ENCODE measurements around the gene IFNL4. TPM values are rescaled to one million over a fixed set of nuclear protein-coding genes. Genes with fewer than 3 reads are reported as not detected.
"Not testable (repeated sequence)": the region's sequence is repeated elsewhere in the genome, so short reads cannot be mapped to it uniquely, and the experiment has no call there.

The IFNL4 gene
- total and polyA plus RNA-seq, 10 of the 15 experiments (the other 5 are each of a cell fraction or from before 2014, with no cell fraction given) = not detected

DNA sequence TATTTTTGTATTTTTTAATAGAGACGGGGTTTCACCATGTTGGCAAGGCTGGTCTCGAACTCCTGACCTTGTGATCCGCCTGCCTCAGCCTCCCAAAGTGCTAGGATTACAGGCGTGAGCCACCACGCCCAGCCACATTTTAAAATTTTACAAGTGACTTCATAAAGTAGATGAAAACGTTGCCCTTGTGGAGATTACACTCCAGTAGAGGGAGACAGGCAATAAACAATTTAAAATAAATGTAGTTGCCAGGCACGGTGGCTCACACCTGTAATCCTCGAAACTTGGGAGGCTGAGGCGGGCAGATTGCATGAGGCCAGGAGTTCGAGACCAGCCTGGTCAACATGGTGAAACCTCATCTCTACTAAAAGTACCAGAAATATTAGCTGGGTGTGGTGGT lies 29.5 kb downstream of the IFNL4 start:
- H3K9me3 ChIP-seq (replicated peaks; ENCODE audit: control insufficient read depth, insufficient read depth, low read length); FAIRE-seq; H3K36me3 ChIP-seq (ENCODE audit: control insufficient read depth in 2 of 2, insufficient read depth in 2 of 2, low read length in 1 of 2); H3K9ac ChIP-seq (ENCODE audit: control insufficient read depth, insufficient read depth, low read length); POLR2A ChIA-PET; DNase-seq (ENCODE audit: low read depth, low spot score); RAD21 ChIA-PET (ENCODE audit: unreplicated experiment); BruUV-seq (replicated peaks); intact Hi-C loops (cut with micrococcal nuclease; ENCODE audit: unreplicated experiment); H3K79me2 ChIP-seq (ENCODE audit: control insufficient read depth, insufficient read depth, low read length); H3K4me3 ChIP-seq; H3K4me1 ChIP-seq (ENCODE audit: control insufficient read depth, insufficient read depth, low read length); in situ Hi-C loops (cut with MboI); H3K4me2 ChIP-seq (ENCODE audit: control insufficient read depth, insufficient read depth); H2AFZ ChIP-seq (ENCODE audit: control insufficient read depth, low read depth, low read length); ATAC-seq; H3K27ac ChIP-seq (ENCODE audit: control insufficient read depth, insufficient read depth); H3K27me3 ChIP-seq (replicated peaks in 1 of 2; ENCODE audit: control insufficient read depth in 2 of 2, insufficient read depth in 2 of 2, low read length in 1 of 2); H4K20me1 ChIP-seq (ENCODE audit: control insufficient read depth, insufficient read depth): not testable (repeated sequence)
- ChIA-PET SMC1A (ENCODE audit: uncharacterized antibody, unreplicated experiment) (interaction anchor here (1.3 kb wide), 1 partner anchor 117 kb away, joined by 3 read pairs; the partner anchor contains the start of gene GMFG), CTCF (interaction anchor here (2.0 kb wide), 1 partner anchor 109 kb away, joined by 5 read pairs; no protein-coding TSS in a partner anchor)
- WGBS (ENCODE audit: insufficient coverage, insufficient replicate concordance, low lambda C conversion rate, missing lambda C conversion rate) = 25% methylated on average over 10 of the region's 10 CpGs

DNA sequence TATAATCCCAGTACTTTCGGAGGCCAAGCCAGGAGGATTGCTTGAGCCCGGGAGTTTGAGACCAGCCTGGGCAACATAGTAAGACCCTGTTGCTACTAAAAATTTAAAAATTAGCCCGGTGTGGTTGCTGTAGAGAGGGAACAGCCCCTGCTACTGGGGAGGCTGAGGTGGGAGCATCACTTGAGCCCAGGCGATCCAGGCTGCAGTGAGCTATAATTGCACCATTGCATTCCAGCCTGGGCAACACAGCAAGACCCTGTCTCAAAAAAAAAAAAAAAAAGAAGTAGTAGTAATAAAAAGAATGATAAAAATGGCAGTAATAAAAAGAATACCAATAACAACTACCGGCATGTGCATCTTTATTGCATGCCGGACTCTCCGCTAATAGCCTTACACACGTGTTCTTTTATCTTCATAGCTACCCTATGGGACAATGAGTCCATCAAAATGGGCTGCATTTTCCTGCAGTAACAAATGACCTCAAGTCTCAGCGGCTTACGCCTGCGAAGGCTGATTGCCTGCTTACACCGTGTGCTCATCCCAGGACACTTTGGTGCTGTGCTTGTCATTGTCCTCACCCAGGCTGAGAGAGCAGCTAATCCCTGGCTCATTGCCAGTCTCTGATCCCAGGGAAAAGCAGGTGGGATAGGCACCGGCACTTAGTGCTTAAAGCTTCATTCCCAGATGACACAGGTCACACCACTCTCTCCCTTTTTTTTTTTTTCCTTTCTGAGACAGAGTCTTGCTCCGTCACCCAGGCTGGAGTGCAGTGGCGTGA lies 30.2 kb downstream of the IFNL4 start:
- no peak for TF ChIP-seq SRF (IDR thresholded peaks at IDR 0.05; ENCODE audit: low read depth in 2 of 2, low read length in 2 of 2)
- TF ChIP-seq ZNF622 (IDR thresholded peaks at IDR 0.05) = no peak
- WGBS (ENCODE audit: insufficient coverage, insufficient replicate concordance, low lambda C conversion rate, missing lambda C conversion rate) = 66% methylated on average over 14 of the region's 15 CpGs
- H3K79me2 ChIP-seq (ENCODE audit: control insufficient read depth, insufficient read depth, low read length) = no peaks in the 10 kb centered on the region
- no peak overlapping the region for H3K4me3 ChIP-seq
- H4K20me1 ChIP-seq (ENCODE audit: control insufficient read depth, insufficient read depth) = no peaks in the 10 kb centered on the region
- BruUV-seq (replicated peaks) = no TSS peak
- CTCF ChIA-PET = interaction anchor here (0.6 to 2.0 kb wide), 2 partner anchors 110 to 1371 kb away, joined by 3 to 5 read pairs; no protein-coding TSS in a partner anchor
- intact Hi-C loops (cut with micrococcal nuclease; ENCODE audit: unreplicated experiment) (no loop called here), in situ Hi-C loops (cut with MboI) (no loop called here)
- H3K27me3 ChIP-seq (replicated peaks in 1 of 2; ENCODE audit: control insufficient read depth in 2 of 2, insufficient read depth in 2 of 2, low read length in 1 of 2) = peaks cover 0 to 3% of the 10 kb centered on the region in 2 experiments; a peak in 2 of 4 replicates
- ATAC-seq = no peak
- H3K9ac ChIP-seq (ENCODE audit: control insufficient read depth, insufficient read depth, low read length) = no peak overlapping the region
- RAD21 ChIA-PET (ENCODE audit: unreplicated experiment) = no interaction called here
- no peak for FAIRE-seq
- no peaks in the 10 kb centered on the region for H3K4me1 ChIP-seq (ENCODE audit: control insufficient read depth, insufficient read depth, low read length)
- H3K27ac ChIP-seq (ENCODE audit: control insufficient read depth, insufficient read depth) = no peak overlapping the region
- SMC1A ChIA-PET (ENCODE audit: uncharacterized antibody, unreplicated experiment) = interaction anchor here (0.6 to 1.3 kb wide), 3 partner anchors 72 to 1600 kb away, joined by 3 read pairs; partner anchors contain the start of gene GMFG
- H3K36me3 ChIP-seq (ENCODE audit: control insufficient read depth in 2 of 2, insufficient read depth in 2 of 2, low read length in 1 of 2) = no peaks in the 10 kb centered on the region
- no peak overlapping the region for H2AFZ ChIP-seq (ENCODE audit: control insufficient read depth, low read depth, low read length)
- DNase-seq (ENCODE audit: low read depth, low spot score) = no peak
- H3K9me3 ChIP-seq (replicated peaks; ENCODE audit: control insufficient read depth, insufficient read depth, low read length) = no peaks in the 10 kb centered on the region; the same call in 2 of the 3 replicates
- POLR2A ChIA-PET = no interaction called here
- H3K4me2 ChIP-seq (ENCODE audit: control insufficient read depth, insufficient read depth) = no peak overlapping the region
